Measurements from ENCODE around the gene BCL11A.
A peak's percentile ranks its signal among the peaks of the same experiment; 100 is the strongest.

The BCL11A gene

DNA sequence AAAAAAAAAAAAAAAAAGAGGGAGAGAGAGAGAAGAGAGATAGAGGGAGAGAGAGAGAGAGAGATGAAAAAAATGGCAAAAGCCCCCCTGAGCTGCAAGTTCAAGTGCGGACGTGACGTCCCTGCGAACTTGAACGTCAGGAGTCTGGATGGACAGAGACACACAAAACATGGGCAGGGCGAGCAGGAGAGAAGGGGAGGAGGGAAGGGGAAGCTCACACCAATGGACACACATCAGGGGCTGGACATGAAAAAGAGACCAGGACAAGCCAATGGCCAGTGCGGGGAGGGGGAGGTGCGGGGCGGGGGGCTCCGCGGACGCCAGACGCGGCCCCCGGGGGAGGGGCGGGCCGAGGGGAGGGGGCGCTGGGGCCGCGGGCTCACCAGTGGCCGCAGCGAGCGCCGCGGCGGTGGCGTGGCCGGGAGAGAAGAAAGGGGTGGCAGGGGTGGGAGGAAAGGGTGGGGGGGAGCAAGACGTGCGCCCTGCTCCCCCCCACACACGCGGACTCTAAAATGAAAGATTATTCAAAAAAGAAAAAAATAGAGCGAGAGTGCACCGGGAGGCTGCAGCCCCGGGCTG, at the start of gene BCL11A:
TSS of gene BCL11A (minus strand) at position 160 of the 579 bp plus-strand sequence. CDS start 384 bp downstream, outside the sequence.
- peak; percentile 94 for DNase-seq

DNA sequence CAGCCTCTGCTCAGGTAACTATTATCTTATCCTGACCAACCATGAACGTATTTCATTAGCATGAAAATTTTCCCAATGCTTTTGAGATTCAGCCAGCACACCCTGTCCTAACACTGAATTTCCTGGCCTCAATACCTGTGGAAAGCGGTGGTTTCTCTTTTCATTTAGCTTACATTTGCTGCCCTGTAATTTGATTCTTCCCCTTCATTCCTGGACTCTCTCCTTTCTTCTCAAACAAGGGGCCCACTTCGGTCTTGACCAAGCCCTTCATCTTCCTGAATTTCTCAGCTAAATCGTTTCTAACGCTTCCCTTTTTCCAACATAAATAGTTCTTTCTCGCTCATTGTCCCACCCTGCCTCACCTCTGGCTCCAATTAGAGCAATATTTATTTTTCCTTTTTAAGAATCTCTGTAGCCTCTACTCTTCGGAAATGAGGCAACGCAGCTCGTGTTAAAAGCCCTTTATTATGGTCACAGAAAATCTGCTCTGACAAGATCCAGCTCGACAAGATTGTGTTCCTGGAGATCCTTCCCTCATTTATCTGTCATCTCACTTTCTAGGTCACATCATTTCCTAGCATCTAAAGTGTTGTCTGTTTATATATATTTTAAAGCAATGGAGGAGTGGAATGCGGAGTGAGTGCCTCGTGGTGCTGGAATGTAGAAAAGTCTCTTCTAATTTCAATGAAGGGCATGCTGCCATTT, 49.5 kb upstream of the BCL11A start:
- DNase-seq = no peak

DNA sequence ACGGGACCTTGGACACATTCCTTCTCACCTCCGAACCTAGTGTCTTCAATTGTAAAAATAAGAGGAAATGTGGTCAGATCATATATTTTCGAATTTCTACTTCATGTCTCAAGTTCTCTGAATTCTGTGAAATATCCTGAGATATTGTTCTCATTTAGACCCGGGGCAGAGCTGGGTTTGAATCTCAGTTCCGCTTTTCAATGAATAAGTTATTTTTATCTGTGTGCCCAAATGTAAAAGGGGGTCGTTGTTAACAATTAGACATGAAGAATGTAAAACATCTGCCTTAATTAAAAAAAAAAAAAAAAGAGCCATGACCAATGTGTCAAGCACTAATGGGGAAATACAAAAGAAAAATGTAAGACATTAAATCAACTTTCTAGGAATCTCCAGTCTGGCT, 48.9 kb upstream of the BCL11A start:
- no peak for DNase-seq

DNA sequence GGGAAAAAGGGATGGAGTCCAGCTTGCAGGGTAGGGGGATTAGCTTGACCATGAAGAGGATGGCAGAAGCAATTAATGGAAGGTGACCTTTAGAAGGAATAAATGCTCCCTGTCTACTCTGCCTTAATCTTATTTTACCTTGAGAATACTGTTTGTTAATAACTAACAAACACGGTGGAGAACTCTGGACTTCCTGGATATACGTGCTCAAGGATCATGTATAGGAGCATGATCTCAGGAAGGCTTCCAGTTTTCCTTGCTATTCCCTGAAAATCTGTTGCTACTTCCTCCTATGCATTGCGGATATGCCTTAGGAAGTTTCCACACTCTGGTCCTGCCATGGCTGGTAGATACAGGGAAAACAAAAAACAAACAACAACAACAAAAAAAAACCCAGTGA, 44.8 kb upstream of the BCL11A start:
- DNase-seq = no peak

DNA sequence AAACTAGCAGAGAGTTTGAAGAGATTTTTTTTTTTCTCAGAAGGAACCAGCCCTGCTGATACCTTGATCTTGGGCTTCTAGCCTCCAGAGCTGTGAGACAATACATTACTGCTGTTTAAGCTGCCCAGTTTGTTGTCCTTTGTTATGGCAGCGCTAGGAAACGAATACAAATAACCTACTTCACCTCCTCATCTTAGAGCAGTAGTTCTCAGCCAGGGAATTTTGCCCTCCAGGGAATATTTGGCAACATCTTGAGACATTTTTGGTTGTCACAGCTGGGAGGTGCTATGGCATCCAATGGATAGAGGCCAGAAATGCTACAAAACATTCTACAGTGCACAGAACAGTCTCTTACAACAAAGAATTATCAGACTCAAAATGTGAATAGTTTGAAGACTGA, 43.9 kb upstream of the BCL11A start:
- DNase-seq = no peak

DNA sequence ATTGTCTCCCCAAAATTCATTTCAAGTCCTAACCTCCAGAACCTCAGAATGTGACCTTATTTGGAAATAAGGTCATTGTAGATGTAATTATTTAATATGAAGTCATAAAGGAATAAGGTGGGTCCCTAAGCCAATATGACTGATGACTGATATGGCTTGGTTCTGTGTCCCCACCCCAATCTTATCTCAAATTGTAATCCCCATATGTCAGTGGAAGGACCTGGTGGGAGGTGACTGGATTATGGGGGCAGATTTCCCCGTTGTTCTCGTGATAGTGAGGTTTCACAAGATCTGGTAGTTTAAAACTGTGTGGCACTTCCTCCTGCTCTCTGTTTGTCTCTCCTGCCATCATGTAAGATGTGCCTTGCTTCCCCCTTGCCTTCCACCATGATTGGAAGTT, 43.0 kb upstream of the BCL11A start:
- DNase-seq = no peak

DNA sequence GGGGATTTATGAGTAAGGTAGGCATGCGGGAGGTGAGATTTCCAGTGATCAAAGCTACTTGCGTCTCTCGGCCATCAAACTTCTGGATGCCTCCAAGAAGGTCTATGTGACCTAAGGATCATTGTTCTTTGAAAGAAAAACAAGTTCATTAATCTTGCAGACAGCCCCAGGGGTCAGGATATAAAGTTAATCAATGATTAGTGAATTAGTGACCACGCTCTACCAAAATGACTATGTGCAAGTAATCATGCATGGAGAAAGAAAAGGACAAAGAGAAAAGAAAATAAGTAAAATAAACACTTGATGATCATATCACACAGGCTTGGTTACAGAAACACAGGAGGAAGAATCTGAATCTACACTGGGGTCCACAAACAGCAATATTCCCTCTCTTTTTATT, 42.5 kb upstream of the BCL11A start:
- no peak for DNase-seq

DNA sequence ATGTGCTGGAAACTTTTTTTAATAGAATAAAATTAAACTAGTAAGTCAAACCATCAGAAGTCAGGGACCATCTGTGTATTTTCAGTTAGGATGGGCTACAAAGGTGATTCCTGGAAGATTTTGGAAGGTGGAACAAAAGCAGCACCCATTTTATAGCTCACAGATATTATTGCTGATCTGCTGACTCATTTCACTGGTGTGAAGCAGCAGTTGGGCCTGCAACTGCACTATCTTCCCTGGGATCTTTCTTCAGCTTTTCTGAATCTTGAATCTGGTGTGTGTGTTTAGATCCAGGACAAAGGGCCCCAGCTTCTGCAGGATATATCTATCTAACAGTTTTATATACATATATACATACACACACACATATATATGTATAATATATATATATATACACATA, 35.6 kb upstream of the BCL11A start:
- no peak for DNase-seq

DNA sequence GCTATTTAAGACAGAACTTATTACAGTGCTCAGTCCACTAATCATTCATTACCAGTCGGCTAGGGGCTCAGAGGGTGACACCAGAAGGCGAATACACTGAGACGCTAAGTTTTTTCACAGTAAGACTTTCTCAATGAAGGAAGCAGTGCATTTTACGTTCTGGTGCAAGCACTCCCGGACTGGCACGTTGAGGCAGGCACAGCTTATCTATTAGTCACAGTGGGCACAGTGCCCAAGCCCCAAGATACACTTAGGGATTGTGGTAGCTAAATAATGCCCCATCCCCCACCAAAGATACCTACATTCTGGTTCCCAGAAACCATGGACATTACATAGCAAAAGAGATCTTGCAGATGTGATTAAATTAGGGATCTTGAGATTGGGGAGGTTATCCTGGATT, 32.6 kb upstream of the BCL11A start:
- DNase-seq = peak; percentile 48

DNA sequence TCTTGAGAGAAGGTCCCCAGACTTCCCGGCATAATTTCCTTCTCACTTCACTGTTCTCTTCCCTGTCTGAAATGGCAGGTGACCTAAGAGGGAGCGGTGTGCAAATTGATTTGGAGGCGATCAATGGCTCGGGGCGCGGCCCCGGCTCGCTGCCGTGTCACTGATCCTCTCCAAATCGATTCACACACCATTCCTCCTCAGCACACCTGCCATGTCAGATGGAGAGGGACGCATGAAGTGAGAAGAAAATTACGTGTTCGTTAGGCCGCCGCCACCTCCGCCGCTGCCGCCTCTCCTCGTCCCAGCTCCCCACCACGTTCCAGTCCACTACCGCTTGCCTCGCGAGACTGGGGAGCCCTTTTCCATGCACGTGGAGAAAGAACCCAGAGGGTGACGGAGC, 31.8 kb upstream of the BCL11A start:
- DNase-seq = no peak

DNA sequence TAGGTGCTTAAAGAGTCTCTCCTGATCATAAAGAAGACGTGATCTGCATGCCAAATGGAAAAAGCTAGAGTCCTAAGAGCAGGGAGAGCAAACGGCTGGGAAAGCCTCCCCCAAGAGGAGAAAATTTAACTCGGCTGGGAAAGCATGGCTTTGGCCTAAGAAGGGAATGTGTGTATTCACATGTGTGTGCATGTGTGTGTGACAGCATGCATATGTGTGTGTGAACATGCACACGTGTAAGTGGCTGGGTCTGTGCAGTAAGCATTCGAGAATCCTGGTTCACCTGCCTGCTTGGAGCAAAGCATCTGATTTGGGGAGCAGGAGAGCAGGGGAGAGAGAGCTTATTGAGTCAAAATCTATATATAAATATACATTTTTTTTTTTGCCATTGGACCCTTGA, 30.1 kb upstream of the BCL11A start:
- no peak for DNase-seq

DNA sequence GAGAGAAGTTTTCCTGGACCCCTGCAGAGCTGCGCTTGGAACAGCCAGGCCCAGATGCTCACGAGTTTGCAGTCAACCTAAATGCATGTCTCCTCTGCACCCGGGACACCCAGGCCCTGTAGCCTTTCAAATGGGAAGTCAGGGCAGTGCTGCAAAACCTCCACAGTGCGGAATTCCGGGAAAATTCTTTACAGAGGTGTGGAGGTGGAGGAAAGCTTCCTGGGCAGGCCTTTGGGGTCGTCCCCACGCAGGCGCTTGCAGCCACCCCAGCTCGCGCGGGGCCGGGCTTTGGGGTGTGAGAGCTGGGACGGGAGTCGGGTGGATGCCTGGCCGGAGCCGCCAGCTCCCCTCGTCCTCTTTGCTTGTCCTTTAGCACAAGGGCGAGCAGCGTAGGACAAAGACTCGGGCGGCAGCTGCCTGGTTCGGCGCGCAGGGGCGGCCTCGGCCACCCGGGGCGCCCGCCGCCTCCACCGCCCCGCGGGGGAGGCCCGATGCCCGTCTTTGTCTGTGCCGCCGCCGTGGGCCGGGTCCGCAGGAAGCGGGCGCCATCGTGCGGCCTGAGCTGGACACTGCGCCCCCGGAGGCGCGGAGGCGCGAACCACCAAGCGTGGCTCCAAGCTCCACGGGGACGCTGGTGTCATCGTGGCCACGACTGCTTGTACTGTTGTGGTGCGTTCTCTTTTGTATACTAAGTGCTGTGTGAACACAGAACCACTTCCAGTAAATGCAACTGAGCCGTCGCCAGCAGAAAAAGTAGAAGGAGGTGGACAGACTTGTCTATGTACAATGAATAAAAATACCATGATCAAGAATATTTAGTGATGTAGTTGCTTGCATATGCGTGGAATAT, 28.2 kb upstream of the BCL11A start:
- DNase-seq = peak; percentile 71

DNA sequence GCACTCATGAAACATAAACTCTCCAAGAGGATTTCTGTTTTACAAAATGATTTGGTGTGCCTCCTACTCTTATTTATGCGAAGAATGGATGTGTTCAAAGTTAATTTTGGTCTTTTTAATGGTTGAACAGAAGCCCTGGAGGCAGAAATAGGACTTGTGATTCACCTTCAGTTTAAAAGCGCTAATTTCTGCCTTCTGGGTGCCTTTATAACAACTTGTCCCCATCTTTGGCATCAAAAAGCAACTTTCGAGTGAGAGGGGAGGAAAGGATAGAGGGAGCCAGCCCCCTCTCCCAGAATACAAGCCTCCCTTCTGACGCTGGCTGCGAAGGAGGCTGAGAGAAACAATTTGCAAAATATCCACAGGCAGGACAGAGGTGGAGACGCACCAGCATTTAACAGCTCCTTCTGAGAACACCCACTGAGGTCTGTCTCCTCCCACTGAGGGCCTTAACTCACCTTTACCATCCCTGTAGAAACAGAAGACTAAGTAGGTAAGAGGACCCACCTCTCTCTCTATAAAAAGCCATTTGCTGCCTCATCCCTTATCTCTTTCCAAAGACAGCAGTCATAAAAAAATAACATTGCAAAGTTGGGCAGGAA, 24.3 kb upstream of the BCL11A start:
- DNase-seq = no peak

DNA sequence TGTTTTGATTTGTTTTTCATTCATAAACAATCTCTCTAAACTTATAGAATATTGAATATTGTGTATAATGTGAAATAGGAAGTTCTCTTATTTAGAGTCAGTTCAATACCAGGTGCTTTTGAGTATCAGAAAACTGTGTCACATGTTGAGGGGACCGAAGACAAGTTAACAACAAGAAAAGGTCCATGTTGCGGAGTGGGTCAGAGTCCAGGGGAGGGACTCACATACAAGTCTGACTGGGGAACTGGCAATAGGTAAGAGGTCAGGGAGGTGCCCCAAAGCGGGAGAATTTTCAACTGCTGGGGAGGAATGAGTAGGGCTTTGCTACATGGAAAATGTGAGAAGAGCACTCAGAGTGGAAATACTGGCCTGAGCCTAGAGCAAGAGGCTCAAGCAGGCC, 19.8 kb upstream of the BCL11A start:
- DNase-seq = no peak

DNA sequence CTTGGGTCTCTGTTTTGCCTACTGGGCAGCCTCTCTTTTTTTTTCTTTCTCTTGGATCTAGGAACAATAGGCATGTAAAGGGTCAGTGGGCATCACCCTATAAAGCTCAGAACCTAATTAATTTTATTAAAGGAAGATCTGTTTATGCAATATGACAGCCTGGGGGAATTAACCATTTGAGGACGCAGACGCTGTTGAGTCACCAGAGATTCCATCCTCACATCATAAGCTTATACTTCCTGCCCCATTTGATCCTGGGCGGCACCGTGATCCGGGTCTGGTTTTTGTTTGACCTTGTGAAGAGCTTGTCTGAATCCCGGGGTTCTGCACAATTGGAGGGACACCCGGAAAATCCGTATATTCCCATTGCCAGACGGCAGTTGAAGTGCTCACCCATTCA, 16.8 kb upstream of the BCL11A start:
- peak; percentile 29 for DNase-seq

DNA sequence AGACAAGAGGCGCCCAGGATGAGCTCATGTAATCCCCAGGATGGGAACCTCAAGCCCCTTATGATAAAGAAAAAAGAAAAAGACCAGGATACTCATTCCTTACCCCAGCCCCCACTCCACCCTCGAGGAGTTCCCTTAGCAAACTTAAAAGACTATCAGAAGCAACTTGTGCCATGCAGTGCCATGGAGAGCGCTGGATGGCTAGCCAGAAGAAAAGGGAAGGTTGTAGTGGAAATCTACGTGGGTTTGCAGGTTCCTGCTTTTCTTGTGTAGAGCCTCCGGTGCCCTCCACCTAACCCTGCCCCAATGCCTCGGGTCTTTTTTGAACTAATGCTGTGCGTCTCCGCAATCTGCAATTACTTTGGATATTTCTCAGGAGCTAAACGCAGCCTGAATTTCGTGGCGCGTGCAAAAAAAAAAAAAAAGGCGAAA, 16.2 kb upstream of the BCL11A start:
- peak; percentile 52 for DNase-seq

DNA sequence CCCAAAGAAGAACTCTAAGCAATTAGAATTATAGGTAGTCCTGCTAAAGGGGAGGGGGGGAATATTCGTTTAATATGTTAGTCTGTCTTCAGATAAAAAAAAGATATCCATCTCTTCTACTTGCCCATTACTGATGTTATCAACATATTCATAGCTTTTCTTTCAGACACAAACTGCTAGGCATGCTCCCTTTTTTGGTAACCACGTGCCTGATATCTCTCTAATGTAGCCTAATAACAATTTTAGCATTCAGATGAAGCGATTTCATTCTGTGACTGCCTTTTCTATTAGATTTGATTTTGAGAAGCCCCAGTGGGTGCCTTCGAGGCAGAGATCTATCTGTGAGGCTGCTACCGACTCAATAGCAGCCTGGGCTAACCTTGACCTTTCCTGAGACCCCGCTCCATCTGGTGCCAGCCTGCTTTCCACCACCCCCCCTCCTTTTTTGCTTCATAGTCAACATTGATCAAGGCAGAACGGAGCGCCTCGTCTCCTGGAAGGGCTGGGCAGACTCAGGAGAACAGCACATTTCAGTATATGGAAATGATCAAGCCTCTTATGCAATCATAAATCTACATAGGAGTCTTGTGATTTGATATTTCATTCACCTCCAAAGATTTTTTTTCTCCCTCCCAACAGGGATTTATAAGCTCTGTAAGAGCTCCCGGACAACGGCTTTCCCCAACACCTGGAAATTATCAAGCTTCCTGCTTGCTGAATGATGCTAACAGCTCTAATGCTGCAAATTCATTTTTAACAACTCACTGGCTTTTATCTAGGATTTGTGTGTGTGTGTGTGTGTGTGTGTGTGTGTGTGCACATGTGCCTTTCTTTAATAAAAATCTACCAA, 14.7 kb upstream of the BCL11A start:
- peak; percentile 86 for DNase-seq

DNA sequence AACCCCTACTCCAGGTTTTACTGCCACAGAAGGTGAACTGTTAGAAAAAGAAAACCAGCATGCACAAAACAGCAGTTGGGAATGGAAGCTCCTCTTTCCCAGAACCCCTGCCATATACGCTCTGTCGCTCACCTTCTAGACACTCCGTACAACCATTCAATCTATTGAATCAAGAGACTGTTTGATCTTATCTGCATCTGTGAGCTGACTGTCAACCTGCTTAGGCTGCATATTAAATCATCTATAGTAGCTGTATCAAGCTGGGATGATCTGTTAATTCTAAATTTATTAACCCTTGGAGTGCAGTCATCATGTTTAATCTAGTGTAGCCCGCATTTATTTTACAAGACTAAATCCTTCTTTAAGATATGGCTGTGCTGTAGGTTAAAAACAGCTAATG, 13.6 kb upstream of the BCL11A start:
- DNase-seq = peak; percentile 47

DNA sequence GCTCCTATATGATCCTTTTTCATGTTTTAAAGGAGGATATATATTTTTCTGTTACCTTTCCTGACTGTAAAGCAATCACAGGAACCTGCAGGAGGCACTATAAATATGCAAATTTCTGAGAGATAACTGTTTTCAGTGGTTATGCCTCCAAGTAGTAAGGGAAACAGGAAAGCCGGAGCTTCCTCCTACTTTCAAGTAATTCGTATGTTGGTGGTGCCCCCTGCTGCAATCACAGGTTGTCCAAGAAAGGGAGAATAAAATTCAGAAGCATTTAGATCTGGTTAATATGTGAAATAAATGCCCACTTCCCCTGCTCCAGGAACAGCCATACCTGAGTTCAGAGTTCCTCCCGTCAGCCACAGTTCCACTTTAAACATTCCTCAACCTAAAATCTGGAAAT, 12.0 kb upstream of the BCL11A start:
- DNase-seq = peak; percentile 31

DNA sequence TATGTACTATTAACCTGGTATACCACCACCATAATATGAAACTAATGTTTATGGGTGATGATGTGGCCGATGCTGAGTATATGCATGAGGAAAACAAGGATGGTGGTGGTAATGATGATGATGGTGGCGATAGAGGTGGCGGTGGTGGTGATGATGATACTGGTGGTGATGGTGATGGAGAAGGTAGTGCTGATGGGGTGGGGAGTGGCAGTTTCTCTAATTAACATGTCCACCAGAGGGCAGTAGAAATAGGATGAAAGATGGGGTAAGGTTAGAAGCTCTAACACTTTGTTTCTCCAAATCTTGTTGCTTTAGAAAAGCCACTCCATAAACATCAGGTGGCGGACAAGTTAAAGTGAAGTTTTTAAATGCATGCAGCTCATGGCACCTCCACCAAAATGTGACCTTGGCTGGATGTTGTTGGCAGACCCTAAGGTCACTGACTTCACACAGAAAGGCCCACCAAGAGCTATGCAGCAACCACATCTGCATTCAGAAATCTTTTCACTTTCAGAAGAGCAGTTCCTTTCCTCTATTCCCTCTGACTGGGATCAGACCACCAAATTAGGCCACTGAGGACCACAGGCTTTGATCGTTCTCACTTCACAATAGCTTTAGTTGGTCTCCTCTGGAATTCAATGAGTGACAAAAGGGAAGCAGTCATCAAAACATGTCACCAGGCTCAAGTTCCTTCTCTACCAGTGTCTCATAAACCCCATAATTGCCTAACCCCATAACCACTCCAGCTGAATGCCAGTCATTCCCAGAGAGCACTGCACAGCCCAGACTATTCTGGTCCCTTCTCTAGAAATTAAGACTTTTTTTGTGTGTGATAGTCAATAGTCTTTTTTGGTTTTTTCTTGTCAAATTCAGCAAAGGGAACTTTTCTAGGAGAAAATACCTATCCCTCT, 7.5 kb upstream of the BCL11A start:
- DNase-seq = peak; percentile 83

DNA sequence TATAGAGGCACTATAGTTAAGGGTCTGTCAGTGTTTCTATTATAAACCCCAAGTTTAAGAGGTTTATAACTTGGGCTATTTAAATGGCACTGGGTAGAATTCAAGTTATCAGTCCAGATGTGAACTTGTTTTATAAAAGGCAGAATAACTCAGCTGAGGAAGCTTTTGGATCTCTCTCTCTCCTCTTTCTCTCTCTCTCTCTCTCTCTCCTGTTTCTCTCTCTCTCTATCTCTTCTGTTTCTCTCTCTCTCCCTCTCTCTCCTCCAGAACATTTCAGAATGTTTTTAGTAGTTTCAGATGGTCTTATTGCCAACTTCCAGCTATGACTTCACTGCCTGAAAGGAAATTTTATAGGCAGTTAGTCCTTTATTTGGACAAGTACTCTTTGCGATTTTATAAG, 6.4 kb upstream of the BCL11A start:
- DNase-seq = no peak

DNA sequence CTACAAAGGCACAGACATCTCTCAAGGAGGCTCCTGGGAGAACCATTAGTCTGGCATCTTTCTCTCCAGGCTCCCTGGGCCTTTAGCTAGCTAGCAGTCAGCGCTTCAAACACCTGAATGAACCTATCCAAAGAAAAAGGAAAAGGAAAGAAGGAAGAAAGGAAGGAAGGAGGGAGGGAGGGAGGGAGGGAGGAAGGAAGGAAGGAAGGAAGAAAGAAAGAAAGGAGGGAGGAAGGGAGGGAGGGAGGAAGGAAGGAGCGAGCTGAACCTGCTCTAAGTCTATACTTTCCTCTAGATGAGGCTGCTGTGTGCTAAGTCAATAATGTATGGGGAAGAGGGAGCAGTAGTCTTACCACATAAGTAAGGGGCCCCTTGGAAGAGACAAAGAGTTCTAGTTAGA, 5.1 kb upstream of the BCL11A start:
- no peak for DNase-seq
